Smooth muscle cell (in vitro differentiated cells): Measurements from ENCODE around the gene TNIK. TPM values are rescaled to one million over a fixed set of nuclear protein-coding genes. Genes with fewer than 3 reads are reported as not detected.

Experiments used
- DNase-seq: peaks from one replicate; lab custom pipeline; 2025; ENCODE audit not compliant: unreplicated experiment; lab: John Stamatoyannopoulos, UW
- H2AFZ ChIP-seq: fragments of 200-600 bp; sonication (generic); 2 replicates; pipeline ENCODE4 v1.6.0; 2016; ENCODE audit warnings: antibody characterized with exemption, low read depth, mild to moderate bottlenecking
- H3F3A ChIP-seq: fragments of 200-600 bp; sonication (generic); 2 replicates; pipeline ENCODE4 v1.6.0; 2017; ENCODE audit warnings: antibody characterized with exemption, low read depth
- H3K27ac ChIP-seq: fragments of 200-600 bp; sonication (generic); 2 replicates; pipeline ENCODE4 v1.5.1; 2016; ENCODE audit warnings: low read depth, mild to moderate bottlenecking
- H3K27me3 ChIP-seq: fragments of 200-600 bp; sonication (generic); 2 replicates; pipeline ENCODE4 v1.6.1; 2016; ENCODE audit warnings: low read depth, mild to moderate bottlenecking
- H3K36me3 ChIP-seq: fragments of 200-600 bp; sonication (generic); 2 replicates; pipeline ENCODE4 v1.5.1; 2016; ENCODE audit warnings: low read depth
- H3K4me1 ChIP-seq: fragments of 200-600 bp; sonication (generic); 2 replicates; pipeline ENCODE4 v1.5.1; 2016; ENCODE audit warnings: low read depth
- H3K4me2 ChIP-seq: fragments of 200-600 bp; sonication (generic); 2 replicates; pipeline ENCODE4 v1.6.0; 2016; ENCODE audit warnings: mild to moderate bottlenecking
- H3K4me3 ChIP-seq: fragments of 200-600 bp; sonication (generic); 2 replicates; pipeline ENCODE4 v1.5.1; 2016; ENCODE audit warnings: mild to moderate bottlenecking
- H3K79me2 ChIP-seq: fragments of 200-600 bp; sonication (generic); 2 replicates; pipeline ENCODE4 v1.6.0; 2016; ENCODE audit warnings: low read depth, mild to moderate bottlenecking
- H3K9ac ChIP-seq: fragments of 200-600 bp; sonication (generic); 2 replicates; pipeline ENCODE4 v1.6.0; 2016; ENCODE audit warnings: low read depth
- H3K9me3 ChIP-seq: fragments of 200-600 bp; sonication (generic); replicated peaks from 2 replicates; pipeline ENCODE4 v1.5.1; 2016; ENCODE audit warnings: low read depth
- H4K20me1 ChIP-seq: fragments of 200-600 bp; sonication (generic); 2 replicates; pipeline ENCODE4 v1.6.0; 2016; ENCODE audit warnings: low read depth
- CTCF ChIP-seq: fragments of 200-600 bp; sonication (generic); IDR thresholded peaks from 2 replicates; pipeline ENCODE4 v1.5.1; 2017; ENCODE audit warnings: borderline replicate concordance, mild to moderate bottlenecking, antibody characterized with exemption; ENCODE audit not compliant: insufficient read depth, poor library complexity, severe bottlenecking
- WGBS: methylation state at CpG from one replicate; pipeline ENCODE4 v1.1.7; 2016; ENCODE audit warnings: low lambda C conversion rate; 5-methylcytosine and 5-hydroxymethylcytosine counted together
- polyA plus RNA-seq: library from polyadenylated mRNA; unstranded; fragments of >200 nt; fragmentation: Nextera tagmentation; extraction: Ambion mirVana; gene quantifications from 2 replicates; pipeline ENCODE4 v1.2.1, GENCODE V29; 2016
- total RNA-seq: library from RNA; depleted of rRNA; stranded (reverse); fragments of >200 nt; gene quantifications from 2 replicates; pipeline ENCODE4 v1.2.3, GENCODE V29; 2014

The TNIK gene
- total and polyA plus RNA-seq, 2 experiments from 2014 or later = 10.4 to 12.5 TPM

- H3K27ac ChIP-seq = no peak overlapping the region
- H3K27me3 ChIP-seq = no peaks in the 10 kb centered on the region
- H2AFZ ChIP-seq = peak overlapping the region; percentile 89
- H3K36me3 ChIP-seq = no peaks in the 10 kb centered on the region
- TF ChIP-seq CTCF = no peak
- peaks cover 7% of the 10 kb centered on the region for H3K4me1 ChIP-seq
- peaks cover 33% of the 10 kb centered on the region for H4K20me1 ChIP-seq
- peak overlapping the region; percentile 87 for H3K4me3 ChIP-seq
- H3K9me3 ChIP-seq = no peaks in the 10 kb centered on the region
- WGBS = 3% methylated on average over 6 of the region's 6 CpGs
- H3K4me2 ChIP-seq = peak overlapping the region; percentile 94
- no peak for DNase-seq
- peak overlapping the region; percentile 11 for H3K9ac ChIP-seq
- H3F3A ChIP-seq = peaks cover 13% of the 10 kb centered on the region
- peaks cover 37% of the 10 kb centered on the region for H3K79me2 ChIP-seq
Measured at GRCh38 chr3:171458864-171459136, 1.4 kb downstream of the TNIK start.

- Histone ChIP-seq H2AFZ (peak overlapping the region; percentile 89), H3F3A (peaks cover 13% of the 10 kb centered on the region), H3K4me1 (peaks cover 7% of the 10 kb centered on the region), H3K9me3 (no peaks in the 10 kb centered on the region), H4K20me1 (peaks cover 37% of the 10 kb centered on the region), H3K36me3 (no peaks in the 10 kb centered on the region), H3K4me3 (peak overlapping the region; percentile 87), H3K27me3 (no peaks in the 10 kb centered on the region), H3K79me2 (peaks cover 43% of the 10 kb centered on the region), H3K9ac (no peak overlapping the region), H3K27ac (no peak overlapping the region), H3K4me2 (peak overlapping the region; percentile 94)
- DNase-seq = no peak
- TF ChIP-seq CTCF = no peak
- WGBS = 2% methylated on average over 22 of the region's 23 CpGs
Measured at GRCh38 chr3:171458071-171458863, 1.9 kb downstream of the TNIK start.

GRCh38 chr3:171457607-171458061, 2.6 kb downstream of the TNIK start:
- Histone ChIP-seq H2AFZ (peak overlapping the region; percentile 89), H3K4me1 (peaks cover 7% of the 10 kb centered on the region), H3K4me3 (peak overlapping the region; percentile 87), H3K79me2 (peaks cover 48% of the 10 kb centered on the region), H3K9me3 (no peaks in the 10 kb centered on the region), H3K27me3 (no peaks in the 10 kb centered on the region), H3K27ac (peak overlapping the region; percentile 24), H3K4me2 (peak overlapping the region; percentile 94), H3K9ac (no peak overlapping the region), H4K20me1 (peaks cover 39% of the 10 kb centered on the region), H3K36me3 (no peaks in the 10 kb centered on the region), H3F3A (peaks cover 13% of the 10 kb centered on the region)
- TF ChIP-seq CTCF = no peak
- DNase-seq = no peak
- 11% methylated on average over 7 of the region's 7 CpGs for WGBS
